ENCODE data around the gene LCN1. TPM values are rescaled to one million over a fixed set of nuclear protein-coding genes. Genes with fewer than 3 reads are reported as not detected.
"Not testable (repeated sequence)": the region's sequence is repeated elsewhere in the genome, so short reads cannot be mapped to it uniquely, and the experiment has no call there.

The LCN1 gene
- total RNA-seq, 1 donor, result not detected

- Histone ChIP-seq H3K36me3 (ENCODE audit: insufficient read depth, low read length) (no peaks in the 10 kb centered on the region), H2AFZ (ENCODE audit: low read length) (no peak overlapping the region), H3K4me3 (ENCODE audit: insufficient read depth, low read length) (no peak overlapping the region), H3K4me2 (ENCODE audit: insufficient read depth, low read length) (no peak overlapping the region), H3K27ac (ENCODE audit: low read depth, low read length) (no peak overlapping the region), H4K20me1 (ENCODE audit: insufficient read depth, low read length) (no peaks in the 10 kb centered on the region), H3K4me1 (ENCODE audit: insufficient read depth, low read length) (no peaks in the 10 kb centered on the region), H3K9me3 (ENCODE audit: low read depth, low read length) (no peaks in the 10 kb centered on the region), H3K79me2 (ENCODE audit: insufficient read depth, low read length) (no peaks in the 10 kb centered on the region), H3K27me3 (ENCODE audit: insufficient read depth, low read length) (no peaks in the 10 kb centered on the region)
- no peak for TF ChIP-seq CTCF (IDR thresholded peaks at IDR 0.05; ENCODE audit: extremely low read depth, low read depth, low read length)
- no peak for DNase-seq (ENCODE audit: insufficient read length, low spot score, missing footprints)
Observed at GRCh38 chr9:135530146-135530545, 8.9 kb downstream of the LCN1 start.

GRCh38 chr9:135531096-135531495 is 9.9 kb downstream of the LCN1 start:
- Histone ChIP-seq H3K36me3 (ENCODE audit: insufficient read depth, low read length) (no peaks in the 10 kb centered on the region), H3K9me3 (ENCODE audit: low read depth, low read length) (no peaks in the 10 kb centered on the region), H3K4me2 (ENCODE audit: insufficient read depth, low read length) (no peak overlapping the region), H2AFZ (ENCODE audit: low read length) (no peak overlapping the region), H3K4me3 (ENCODE audit: insufficient read depth, low read length) (no peak overlapping the region), H4K20me1 (ENCODE audit: insufficient read depth, low read length) (no peaks in the 10 kb centered on the region), H3K79me2 (ENCODE audit: insufficient read depth, low read length) (no peaks in the 10 kb centered on the region), H3K27ac (ENCODE audit: low read depth, low read length) (no peak overlapping the region), H3K4me1 (ENCODE audit: insufficient read depth, low read length) (no peaks in the 10 kb centered on the region), H3K27me3 (ENCODE audit: insufficient read depth, low read length) (no peaks in the 10 kb centered on the region)
- DNase-seq (ENCODE audit: insufficient read length, low spot score, missing footprints), result no peak
- no peak for TF ChIP-seq CTCF (IDR thresholded peaks at IDR 0.05; ENCODE audit: extremely low read depth, low read depth, low read length)

- no peaks in the 10 kb centered on the region for H4K20me1 ChIP-seq (ENCODE audit: insufficient read depth, low read length)
- DNase-seq (ENCODE audit: insufficient read length, low spot score, missing footprints), result no peak
- H3K79me2 ChIP-seq (ENCODE audit: insufficient read depth, low read length), result no peaks in the 10 kb centered on the region
- no peak for TF ChIP-seq CTCF (IDR thresholded peaks at IDR 0.05; ENCODE audit: extremely low read depth, low read depth, low read length)
- no peaks in the 10 kb centered on the region for H3K9me3 ChIP-seq (ENCODE audit: low read depth, low read length)
- no peak overlapping the region for H3K4me3 ChIP-seq (ENCODE audit: insufficient read depth, low read length)
- H2AFZ ChIP-seq (ENCODE audit: low read length), result no peak overlapping the region
- peaks cover 3% of the 10 kb centered on the region for H3K27me3 ChIP-seq (ENCODE audit: insufficient read depth, low read length)
- H3K4me1 ChIP-seq (ENCODE audit: insufficient read depth, low read length), result no peaks in the 10 kb centered on the region
- no peak overlapping the region for H3K27ac ChIP-seq (ENCODE audit: low read depth, low read length)
- H3K4me2 ChIP-seq (ENCODE audit: insufficient read depth, low read length), result no peak overlapping the region
- H3K36me3 ChIP-seq (ENCODE audit: insufficient read depth, low read length), result no peaks in the 10 kb centered on the region
Observed at GRCh38 chr9:135533113-135533512, 11.9 kb downstream of the LCN1 start.

GRCh38 chr9:135533674-135534073 is 12.4 kb downstream of the LCN1 start:
- Histone ChIP-seq H3K79me2 (ENCODE audit: insufficient read depth, low read length) (no peaks in the 10 kb centered on the region), H3K36me3 (ENCODE audit: insufficient read depth, low read length) (no peaks in the 10 kb centered on the region), H3K9me3 (ENCODE audit: low read depth, low read length) (no peaks in the 10 kb centered on the region), H3K27ac (ENCODE audit: low read depth, low read length) (no peak overlapping the region), H3K4me3 (ENCODE audit: insufficient read depth, low read length) (no peak overlapping the region), H2AFZ (ENCODE audit: low read length) (no peak overlapping the region), H4K20me1 (ENCODE audit: insufficient read depth, low read length) (no peaks in the 10 kb centered on the region), H3K27me3 (ENCODE audit: insufficient read depth, low read length) (peaks cover 3% of the 10 kb centered on the region), H3K4me2 (ENCODE audit: insufficient read depth, low read length) (no peak overlapping the region), H3K4me1 (ENCODE audit: insufficient read depth, low read length) (no peaks in the 10 kb centered on the region)
- no peak for TF ChIP-seq CTCF (IDR thresholded peaks at IDR 0.05; ENCODE audit: extremely low read depth, low read depth, low read length)
- DNase-seq (ENCODE audit: insufficient read length, low spot score, missing footprints), result no peak

GRCh38 chr9:135534192-135534711 is 13.0 kb downstream of the LCN1 start:
- not testable (repeated sequence) for H3K27ac ChIP-seq (ENCODE audit: low read depth, low read length); H3K4me1 ChIP-seq (ENCODE audit: insufficient read depth, low read length); H3K79me2 ChIP-seq (ENCODE audit: insufficient read depth, low read length); H3K36me3 ChIP-seq (ENCODE audit: insufficient read depth, low read length); H3K27me3 ChIP-seq (ENCODE audit: insufficient read depth, low read length); DNase-seq (ENCODE audit: insufficient read length, low spot score, missing footprints); H3K4me3 ChIP-seq (ENCODE audit: insufficient read depth, low read length); H4K20me1 ChIP-seq (ENCODE audit: insufficient read depth, low read length); H2AFZ ChIP-seq (ENCODE audit: low read length); H3K9me3 ChIP-seq (ENCODE audit: low read depth, low read length); H3K4me2 ChIP-seq (ENCODE audit: insufficient read depth, low read length)

- not testable (repeated sequence) for H3K4me1 ChIP-seq (ENCODE audit: insufficient read depth, low read length); H3K79me2 ChIP-seq (ENCODE audit: insufficient read depth, low read length); H2AFZ ChIP-seq (ENCODE audit: low read length); H3K4me3 ChIP-seq (ENCODE audit: insufficient read depth, low read length); H3K9me3 ChIP-seq (ENCODE audit: low read depth, low read length); H3K36me3 ChIP-seq (ENCODE audit: insufficient read depth, low read length); H3K27ac ChIP-seq (ENCODE audit: low read depth, low read length); H3K27me3 ChIP-seq (ENCODE audit: insufficient read depth, low read length); H3K4me2 ChIP-seq (ENCODE audit: insufficient read depth, low read length); DNase-seq (ENCODE audit: insufficient read length, low spot score, missing footprints); H4K20me1 ChIP-seq (ENCODE audit: insufficient read depth, low read length)
Observed at GRCh38 chr9:135534826-135535225, 13.6 kb downstream of the LCN1 start.

Measured in osteoblast (primary cell).